Calu3 (cell line): ENCODE data around the gene TCEANC. TPM values are rescaled to one million over a fixed set of nuclear protein-coding genes. Genes with fewer than 3 reads are reported as not detected.

Experiments used
- BruUV-seq: library from RNA; stranded (reverse); fragments of 400-500 nt; replicated peaks from 2 replicates; lab custom pipeline; 2021; lab: Mats Ljungman, UMichigan
- CTCF ChIA-PET: fragments of 300-600 bp; sonication (Branson Sonifier 250); formaldehyde crosslinking; loops from one replicate; lab custom pipeline; 2022; ENCODE audit warnings: antibody characterized with exemption; lab: Charles Lee
- DNase-seq: peaks from one replicate; pipeline ENCODE4 v3.0.0; 2022
- H3K27ac Mint-ChIP-seq: one replicate; pipeline ENCODE4 v1.8.0; 2022; ENCODE audit warnings: mixed read lengths; ENCODE audit not compliant: unreplicated experiment
- H3K27me3 Mint-ChIP-seq: one replicate; pipeline ENCODE4 v1.8.0; 2022; ENCODE audit warnings: mixed read lengths; ENCODE audit not compliant: unreplicated experiment
- H3K36me3 Mint-ChIP-seq: one replicate; pipeline ENCODE4 v1.8.0; 2022; ENCODE audit warnings: mild to moderate bottlenecking, moderate library complexity, mixed read lengths; ENCODE audit not compliant: insufficient read depth, unreplicated experiment
- H3K4me1 Mint-ChIP-seq: one replicate; pipeline ENCODE4 v1.8.0; 2022; ENCODE audit warnings: mild to moderate bottlenecking, low read depth, mixed read lengths; ENCODE audit not compliant: unreplicated experiment
- H3K4me3 Mint-ChIP-seq: one replicate; pipeline ENCODE4 v1.8.0; 2022; ENCODE audit warnings: mild to moderate bottlenecking, low read depth, moderate library complexity, mixed read lengths; ENCODE audit not compliant: unreplicated experiment
- H3K9me3 Mint-ChIP-seq: one replicate; pipeline ENCODE4 v1.8.0; 2022; ENCODE audit warnings: low read depth, mixed read lengths; ENCODE audit not compliant: unreplicated experiment
- CTCF ChIP-seq: fragments of 200-600 bp; IDR thresholded peaks from one replicate; pipeline ENCODE4 v1.8.0; 2022; ENCODE audit warnings: antibody characterized with exemption; ENCODE audit not compliant: unreplicated experiment
- intact Hi-C: fragments of 100-400 bp; cut with micrococcal nuclease; formaldehyde crosslinking; loops from one replicate; pipeline ENCODE4 v1.10.0; 2022; ENCODE audit not compliant: unreplicated experiment
- total RNA-seq: library from RNA; stranded (reverse); gene quantifications from 2 replicates; pipeline ENCODE4 v1.2.3, GENCODE V29; 2022

The TCEANC gene
- total RNA-seq, 1 experiment from 2014 or later, result 2.1 TPM

GRCh38 chrX:13650318-13650717 lies 2.6 kb upstream of the TCEANC start:
- Mint-ChIP-seq H3K4me3 (no peak overlapping the region), H3K36me3 (peaks cover 14% of the 10 kb centered on the region), H3K27me3 (no peaks in the 10 kb centered on the region), H3K4me1 (peaks cover 35% of the 10 kb centered on the region), H3K9me3 (no peaks in the 10 kb centered on the region), H3K27ac (no peak overlapping the region)
- BruUV-seq, result no TSS peak
- CTCF ChIA-PET, result no interaction called here
- intact Hi-C loops, result no loop called here
- DNase-seq, result no peak
- no peak for TF ChIP-seq CTCF

- DNase-seq, result no peak
- CTCF ChIA-PET, result no interaction called here
- no TSS peak for BruUV-seq
- Mint-ChIP-seq H3K9me3 (no peaks in the 10 kb centered on the region), H3K27ac (no peak overlapping the region), H3K4me1 (peaks cover 29% of the 10 kb centered on the region), H3K27me3 (no peaks in the 10 kb centered on the region), H3K36me3 (peaks cover 14% of the 10 kb centered on the region), H3K4me3 (no peak overlapping the region)
- intact Hi-C loops, result no loop called here
- TF ChIP-seq CTCF, result no peak
Measured at GRCh38 chrX:13651150-13651549, 1.8 kb upstream of the TCEANC start.

GRCh38 chrX:13652287-13652793 lies 601 bp upstream of the TCEANC start:
- H3K36me3 Mint-ChIP-seq, result peaks cover 14% of the 10 kb centered on the region
- H3K4me3 Mint-ChIP-seq, result peak overlapping the region; percentile 80
- CTCF ChIA-PET, result interaction anchor here (1.0 kb wide), 1 partner anchor 46 kb away, joined by 4 read pairs; no protein-coding TSS in a partner anchor
- no TSS peak for BruUV-seq
- H3K9me3 Mint-ChIP-seq, result no peaks in the 10 kb centered on the region
- peak; percentile 34 for DNase-seq
- H3K27ac Mint-ChIP-seq, result peak overlapping the region; percentile 81
- H3K4me1 Mint-ChIP-seq, result peaks cover 23% of the 10 kb centered on the region
- no peaks in the 10 kb centered on the region for H3K27me3 Mint-ChIP-seq
- intact Hi-C loops, result loop anchor here (2.0 kb wide), 1 partner anchor 376 kb away; the partner anchor contains the start of gene GEMIN8
- no peak for TF ChIP-seq CTCF

- CTCF ChIA-PET, result no interaction called here
- H3K27ac Mint-ChIP-seq, result peak overlapping the region; percentile 81
- intact Hi-C loops, result no loop called here
- H3K4me1 Mint-ChIP-seq, result peaks cover 21% of the 10 kb centered on the region
- no peaks in the 10 kb centered on the region for H3K9me3 Mint-ChIP-seq
- no peaks in the 10 kb centered on the region for H3K27me3 Mint-ChIP-seq
- no peak for DNase-seq
- no peak for TF ChIP-seq CTCF
- peaks cover 14% of the 10 kb centered on the region for H3K36me3 Mint-ChIP-seq
- BruUV-seq, result TSS peak; percentile 66
- peak overlapping the region; percentile 80 for H3K4me3 Mint-ChIP-seq
Measured at GRCh38 chrX:13654116-13654515, 1.2 kb downstream of the TCEANC start.
